ENCODE measurements around the gene CIB1. TPM values are rescaled to one million over a fixed set of nuclear protein-coding genes. Genes with fewer than 3 reads are reported as not detected.

The CIB1 gene
- total RNA-seq, 2 donors from 2014 or later, result 36.6 to 59.0 TPM

- Histone ChIP-seq H3K4me1 (peaks cover 66% of the 10 kb centered on the region), H3K9me3 (no peaks in the 10 kb centered on the region), H3K4me3 (no peak overlapping the region), H3K27ac (peak overlapping the region; percentile 64 to 83 (median 68)), H3K27me3 (no peaks in the 10 kb centered on the region), H3K36me3 (replicated peaks in 1 of 2; ENCODE audit: insufficient read depth in 1 of 2, low read depth in 2 of 2) (no peaks in the 10 kb centered on the region)
- no peak for TF ChIP-seq CTCF (IDR thresholded peaks at IDR 0.05)
- no peak for TF ChIP-seq POLR2A (IDR thresholded peaks at IDR 0.05)
- no peak for ATAC-seq
- 57 to 61% methylated on average over 14 to 16 of the region's 16 CpGs for WGBS, 2 donors
- DNase-seq, result peak in 2 of 4 donors; percentile 16 to 20
- intact Hi-C loops (cut with DNase I), result no loop called here
Measured at GRCh38 chr15:90192961-90193786, 40.6 kb downstream of the CIB1 start.

- no peak overlapping the region for H3K4me3 ChIP-seq
- no peaks in the 10 kb centered on the region for H3K36me3 ChIP-seq (replicated peaks in 1 of 2; ENCODE audit: insufficient read depth in 1 of 2, low read depth in 2 of 2)
- no peaks in the 10 kb centered on the region for H3K9me3 ChIP-seq
- peak; percentile 95 to 99 (median 98) for DNase-seq
- peak overlapping the region; percentile 64 to 83 (median 72) for H3K27ac ChIP-seq
- TF ChIP-seq CTCF (IDR thresholded peaks at IDR 0.05) (peak in 1 of 7 experiments; percentile 18), POLR2A (IDR thresholded peaks at IDR 0.05) (peak in 1 of 3 donors; percentile 8)
- peak; percentile 96 for ATAC-seq
- H3K27me3 ChIP-seq, result no peaks in the 10 kb centered on the region
- 0 to 13% methylated on average over 4 of the region's 7 CpGs for WGBS, 2 donors
- intact Hi-C loops (cut with DNase I), result no loop called here
- H3K4me1 ChIP-seq, result peaks cover 78% of the 10 kb centered on the region
Measured at GRCh38 chr15:90191794-90192509, 41.8 kb downstream of the CIB1 start.

- 51 to 61% methylated on average over 3 of the region's 3 CpGs for WGBS, 2 donors
- no peak for ATAC-seq
- DNase-seq, result no peak
Measured at GRCh38 chr15:90191344-90191687, 42.4 kb downstream of the CIB1 start.

GRCh38 chr15:90190606-90191343, 43.0 kb downstream of the CIB1 start:
- DNase-seq (peak in 2 of 4 donors; percentile 15 to 24), ATAC-seq (no peak)
- intact Hi-C loops (cut with DNase I), result no loop called here
- no peaks in the 10 kb centered on the region for H3K9me3 ChIP-seq
- H3K4me3 ChIP-seq, result no peak overlapping the region
- H3K27ac ChIP-seq, result peak overlapping the region; percentile 64 to 83 (median 72)
- no peak for TF ChIP-seq POLR2A (IDR thresholded peaks at IDR 0.05)
- no peak for TF ChIP-seq CTCF (IDR thresholded peaks at IDR 0.05)
- H3K36me3 ChIP-seq (replicated peaks in 1 of 2; ENCODE audit: insufficient read depth in 1 of 2, low read depth in 2 of 2), result no peaks in the 10 kb centered on the region
- WGBS, 2 donors, result 64 to 80% methylated on average over 4 to 9 of the region's 10 CpGs
- peaks cover 88% of the 10 kb centered on the region for H3K4me1 ChIP-seq
- no peaks in the 10 kb centered on the region for H3K27me3 ChIP-seq

More at GRCh38 chr15:90191344-90191687, 42.4 kb downstream of the CIB1 start:
- intact Hi-C loops (cut with DNase I), result no loop called here
- Histone ChIP-seq H3K4me1 (peaks cover 82% of the 10 kb centered on the region), H3K9me3 (no peaks in the 10 kb centered on the region), H3K27me3 (no peaks in the 10 kb centered on the region), H3K27ac (peak overlapping the region; percentile 64 to 83 (median 72)), H3K36me3 (replicated peaks in 1 of 2; ENCODE audit: insufficient read depth in 1 of 2, low read depth in 2 of 2) (no peaks in the 10 kb centered on the region), H3K4me3 (no peak overlapping the region)
- no peak for TF ChIP-seq CTCF (IDR thresholded peaks at IDR 0.05)
- TF ChIP-seq POLR2A (IDR thresholded peaks at IDR 0.05), result no peak
